Tibial artery (tissue), 4 donors: ENCODE results near the gene ZMIZ1.

Experiments
- DNase-seq, 2 donors: peaks; one replicate each; pipeline ENCODE4 v3.0.0-alpha.2; 2019
- H3K27ac ChIP-seq, 2 donors: fragments of 200-600 bp; sonication (generic) in 1 of 2; 1 replicate in 1 of 2; 2 replicates in 1 of 2; pipeline ENCODE4 v1.5.1; 2018 to 2019; ENCODE audit warnings: mild to moderate bottlenecking in 1 of 2
- H3K27me3 ChIP-seq, 2 donors: fragments of 200-600 bp; sonication (generic) in 1 of 2; one replicate each; pipeline versions ENCODE4 v1.5.1 to v1.6.0; 2016 to 2019
- H3K36me3 ChIP-seq, 3 donors: fragments of 200-600 bp; sonication (generic) in 2 of 3; one replicate each; pipeline ENCODE4 v1.5.1; 2016 to 2019; ENCODE audit warnings: mild to moderate bottlenecking in 2 of 3
- H3K4me1 ChIP-seq, 4 donors: fragments of 200-600 bp; sonication (generic) in 2 of 4; 1 replicate in 3 of 4; 2 replicates in 1 of 4; pipeline ENCODE4 v1.5.1; 2016 to 2019
- H3K4me3 ChIP-seq, 2 donors: fragments of 200-600 bp; sonication (generic) in 1 of 2; 1 replicate in 1 of 2; 2 replicates in 1 of 2; pipeline ENCODE4 v1.5.1; 2018 to 2019; ENCODE audit warnings: mild to moderate bottlenecking in 2 of 2
- H3K9me3 ChIP-seq, 3 donors: fragments of 200-600 bp; sonication (generic) in 1 of 3; one replicate each; pipeline ENCODE4 v1.5.1; 2016 to 2019
- intact Hi-C: fragments of 100-400 bp; cut with DNase I; formaldehyde crosslinking; loops from one replicate; pipeline ENCODE4 v1.15.0; 2023; ENCODE audit warnings: low total_unique reads
- TF ChIP-seq, protein P1 (sequence below), 2 experiments: fragments of 200-600 bp in 1 of 2; fragments of 450-650 bp in 1 of 2; IDR thresholded peaks; one replicate each; pipeline ENCODE4 v1.5.1; 2017 to 2019; ENCODE audit warnings: antibody characterized with exemption in 2 of 2, mild to moderate bottlenecking in 1 of 2, moderate library complexity in 1 of 2

ZMIZ1 gene

GRCh38 chr10:79130255-79130654 is 61.5 kb downstream of the ZMIZ1 start:
- peaks cover 0 to 32% (median 10%) of the 10 kb centered on the region in 3 donors for H3K36me3 ChIP-seq
- H3K9me3 ChIP-seq, result no peaks in the 10 kb centered on the region
- intact Hi-C loops, result loop anchor here (10.0 kb wide), 1 partner anchor 45 kb away; no protein-coding TSS in a partner anchor
- H3K27me3 ChIP-seq, result no peaks in the 10 kb centered on the region
- H3K4me1 ChIP-seq, result peaks cover 0 to 44% (median 31%) of the 10 kb centered on the region in 4 donors
- H3K27ac ChIP-seq, result no peak overlapping the region
- TF ChIP-seq, protein P1, sequence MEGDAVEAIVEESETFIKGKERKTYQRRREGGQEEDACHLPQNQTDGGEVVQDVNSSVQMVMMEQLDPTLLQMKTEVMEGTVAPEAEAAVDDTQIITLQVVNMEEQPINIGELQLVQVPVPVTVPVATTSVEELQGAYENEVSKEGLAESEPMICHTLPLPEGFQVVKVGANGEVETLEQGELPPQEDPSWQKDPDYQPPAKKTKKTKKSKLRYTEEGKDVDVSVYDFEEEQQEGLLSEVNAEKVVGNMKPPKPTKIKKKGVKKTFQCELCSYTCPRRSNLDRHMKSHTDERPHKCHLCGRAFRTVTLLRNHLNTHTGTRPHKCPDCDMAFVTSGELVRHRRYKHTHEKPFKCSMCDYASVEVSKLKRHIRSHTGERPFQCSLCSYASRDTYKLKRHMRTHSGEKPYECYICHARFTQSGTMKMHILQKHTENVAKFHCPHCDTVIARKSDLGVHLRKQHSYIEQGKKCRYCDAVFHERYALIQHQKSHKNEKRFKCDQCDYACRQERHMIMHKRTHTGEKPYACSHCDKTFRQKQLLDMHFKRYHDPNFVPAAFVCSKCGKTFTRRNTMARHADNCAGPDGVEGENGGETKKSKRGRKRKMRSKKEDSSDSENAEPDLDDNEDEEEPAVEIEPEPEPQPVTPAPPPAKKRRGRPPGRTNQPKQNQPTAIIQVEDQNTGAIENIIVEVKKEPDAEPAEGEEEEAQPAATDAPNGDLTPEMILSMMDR (IDR thresholded peaks at IDR 0.05), result no peak
- DNase-seq, result no peak
- no peak overlapping the region for H3K4me3 ChIP-seq

DNA sequence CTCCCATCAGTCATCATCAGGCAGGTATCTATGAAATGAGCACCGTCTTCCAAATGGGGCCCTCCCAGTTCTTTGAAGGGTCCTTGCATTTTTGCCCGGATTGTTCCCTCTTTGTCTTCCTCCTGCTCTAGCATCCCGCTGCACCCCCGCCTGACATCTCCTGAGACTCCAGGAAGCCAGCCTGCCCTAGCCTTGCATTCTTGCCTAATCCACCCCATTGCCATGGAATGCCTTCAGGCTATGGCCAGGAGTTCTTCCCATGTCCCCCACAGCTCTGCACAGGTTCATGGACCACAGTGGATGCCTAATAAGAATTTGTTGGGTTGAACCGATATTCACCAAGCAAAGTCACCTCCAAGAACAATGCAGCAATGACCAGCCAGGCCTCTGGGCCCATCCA is 62.1 kb downstream of the ZMIZ1 start:
- TF ChIP-seq, protein P1 (IDR thresholded peaks at IDR 0.05), result no peak
- no peak for DNase-seq
- Histone ChIP-seq H3K36me3 (peaks cover 0 to 27% (median 8%) of the 10 kb centered on the region in 3 donors), H3K27ac (no peak overlapping the region), H3K4me1 (peaks cover 0 to 45% (median 32%) of the 10 kb centered on the region in 4 donors), H3K9me3 (no peaks in the 10 kb centered on the region), H3K4me3 (no peak overlapping the region), H3K27me3 (no peaks in the 10 kb centered on the region)
- intact Hi-C loops, result loop anchor here (10.0 kb wide), 1 partner anchor 46 kb away; no protein-coding TSS in a partner anchor

GRCh38 chr10:79131836-79132631 is 63.3 kb downstream of the ZMIZ1 start:
- no peaks in the 10 kb centered on the region for H3K9me3 ChIP-seq
- TF ChIP-seq, protein P1 (IDR thresholded peaks at IDR 0.05), result no peak
- intact Hi-C loops, result loop anchor here (10.0 kb wide), 1 partner anchor 47 kb away; no protein-coding TSS in a partner anchor
- H3K27ac ChIP-seq, result no peak overlapping the region
- no peak overlapping the region for H3K4me3 ChIP-seq
- H3K4me1 ChIP-seq, result peaks cover under 1 to 44% (median 32%) of the 10 kb centered on the region in 4 donors
- H3K36me3 ChIP-seq, result peaks cover 0 to 25% (median 8%) of the 10 kb centered on the region in 3 donors
- H3K27me3 ChIP-seq, result no peaks in the 10 kb centered on the region
- DNase-seq, result no peak

- no peak overlapping the region for H3K27ac ChIP-seq
- no peaks in the 10 kb centered on the region for H3K9me3 ChIP-seq
- H3K4me3 ChIP-seq, result no peak overlapping the region
- DNase-seq, result no peak
- peaks cover 0 to 19% (median 8%) of the 10 kb centered on the region in 3 donors for H3K36me3 ChIP-seq
- intact Hi-C loops, result loop anchor here (10.0 kb wide), 1 partner anchor 48 kb away; no protein-coding TSS in a partner anchor
- H3K27me3 ChIP-seq, result no peaks in the 10 kb centered on the region
- TF ChIP-seq, protein P1 (IDR thresholded peaks at IDR 0.05), result no peak
- H3K4me1 ChIP-seq, result peaks cover 3 to 44% (median 32%) of the 10 kb centered on the region in 4 donors
These were observed 64.1 kb downstream of the ZMIZ1 start for GRCh38 chr10:79132681-79133381.

GRCh38 chr10:79133416-79133815 is 64.7 kb downstream of the ZMIZ1 start:
- Histone ChIP-seq H3K4me1 (peaks cover 3 to 44% (median 32%) of the 10 kb centered on the region in 4 donors), H3K27ac (no peak overlapping the region), H3K27me3 (no peaks in the 10 kb centered on the region), H3K4me3 (no peak overlapping the region), H3K9me3 (no peaks in the 10 kb centered on the region), H3K36me3 (peaks cover 0 to 16% (median 8%) of the 10 kb centered on the region in 3 donors)
- intact Hi-C loops, result loop anchor here (10.0 kb wide), 1 partner anchor 49 kb away; no protein-coding TSS in a partner anchor
- TF ChIP-seq, protein P1 (IDR thresholded peaks at IDR 0.05), result no peak
- no peak for DNase-seq
